HepG2 (cell line): ENCODE data around the gene PLD2. TPM values are rescaled to one million over a fixed set of nuclear protein-coding genes. Genes with fewer than 3 reads are reported as not detected.

Experiments used
- ARID5B ChIP-seq: IDR thresholded peaks from 2 replicates; pipeline ENCODE4 v1.4.0; 2020; ENCODE audit warnings: mild to moderate bottlenecking, missing genetic modification reagents
- ATF1 ChIP-seq: IDR thresholded peaks from 2 replicates; pipeline ENCODE4 v1.6.1; 2016; ENCODE audit warnings: mild to moderate bottlenecking, control low read depth
- DRAP1 ChIP-seq: IDR thresholded peaks from 2 replicates; pipeline ENCODE4 v1.6.1; 2016; ENCODE audit warnings: missing genetic modification reagents, missing compliant biosample characterization
- ELF3 ChIP-seq: IDR thresholded peaks from 2 replicates; pipeline ENCODE4 v1.6.1; 2016; ENCODE audit warnings: missing genetic modification reagents, missing compliant biosample characterization
- TCF12 ChIP-seq, 2 experiments: fragments of 450-650 bp in 1 of 2; sonication (generic) in 1 of 2; formaldehyde crosslinking in 1 of 2; IDR thresholded peaks; 2 replicates each; pipeline versions ENCODE4 v1.6.1 to v1.8.0; 2017 to 2022; ENCODE audit warnings: antibody characterized with exemption in 1 of 2, mild to moderate bottlenecking in 1 of 2, missing genetic modification reagents in 1 of 2, moderate library complexity in 1 of 2
- TRIM24 ChIP-seq: sonication (generic); formaldehyde crosslinking; IDR thresholded peaks from 2 replicates; pipeline ENCODE4 v1.8.0; 2022; ENCODE audit warnings: mild to moderate bottlenecking, missing genetic modification reagents
- ZBTB25 ChIP-seq: IDR thresholded peaks from 2 replicates; pipeline ENCODE4 v1.6.1; 2018; ENCODE audit warnings: missing genetic modification reagents
- ZBTB8A ChIP-seq: sonication (generic); formaldehyde crosslinking; IDR thresholded peaks from 2 replicates; pipeline ENCODE4 v1.4.0; 2020; ENCODE audit warnings: mild to moderate bottlenecking, low read depth, missing genetic modification reagents, borderline replicate concordance
- ZNF225 ChIP-seq: sonication (generic); formaldehyde crosslinking; IDR thresholded peaks from 2 replicates; pipeline ENCODE4 v1.4.0; 2020; ENCODE audit warnings: mild to moderate bottlenecking, missing genetic modification reagents
- ZNF562 ChIP-seq: sonication (generic); formaldehyde crosslinking; IDR thresholded peaks from 2 replicates; pipeline ENCODE4 v1.8.0; 2022; ENCODE audit warnings: missing genetic modification reagents, borderline replicate concordance
- ZNF570 ChIP-seq: sonication (generic); formaldehyde crosslinking; IDR thresholded peaks from 2 replicates; pipeline ENCODE4 v1.4.0; 2020; ENCODE audit warnings: mild to moderate bottlenecking, missing genetic modification reagents, borderline replicate concordance
- ZNF720 ChIP-seq: sonication (generic); formaldehyde crosslinking; IDR thresholded peaks from 2 replicates; pipeline ENCODE4 v1.4.0; 2020; ENCODE audit warnings: missing genetic modification reagents
- ZNF788 ChIP-seq: sonication (generic); formaldehyde crosslinking; IDR thresholded peaks from 2 replicates; pipeline ENCODE4 v1.5.0; 2020; ENCODE audit warnings: mild to moderate bottlenecking, missing genetic modification reagents, borderline replicate concordance
- ZSCAN29 ChIP-seq: sonication (generic); formaldehyde crosslinking; conservative IDR thresholded peaks from 2 replicates; pipeline ENCODE4 v1.4.0; 2020; ENCODE audit warnings: mild to moderate bottlenecking, missing genetic modification reagents
- polyA plus RNA-seq, 8 experiments: library from polyadenylated mRNA; depleted of rRNA in 3 of 8; stranded (reverse) in 7 of 8; unstranded in 1 of 8; fragments of >200 nt; fragmentation: Illumina TruSeq in 4 of 8; extraction: Trizol in 4 of 8; gene quantifications; 2 replicates each; pipeline versions ENCODE4 v1.2.1 to v1.2.3, GENCODE V29; 2011 to 2016; ENCODE audit warnings: low read depth in 4 of 8, missing spikeins in 1 of 8, mixed read lengths in 1 of 8; ENCODE audit not compliant: insufficient read depth in 1 of 8
- total RNA-seq, 5 experiments: library from RNA; depleted of rRNA; stranded (reverse); fragments of >200 nt; fragmentation: Illumina TruSeq; extraction: Trizol; gene quantifications; 2 replicates each; pipeline ENCODE4 v1.2.3, GENCODE V29; 2016; ENCODE audit warnings: low read depth in 1 of 5
- TF ChIP-seq, protein P1 (sequence below), 2 experiments: fragments of 450-650 bp in 1 of 2; sonication (generic) in 1 of 2; formaldehyde crosslinking in 1 of 2; IDR thresholded peaks; 2 replicates each; pipeline versions ENCODE4 v1.6.1 to v1.8.0; 2016 to 2022; ENCODE audit warnings: antibody characterized with exemption in 1 of 2, mild to moderate bottlenecking in 1 of 2, missing genetic modification reagents in 1 of 2

PLD2 gene
- total and polyA plus RNA-seq, 2 of the 13 experiments (the other 11 are each of a cell fraction or from before 2014, with no cell fraction given), result 13.4 to 29.7 TPM

GRCh38 chr17:4759776-4760236 is 47.1 kb upstream of the PLD2 start (continued):
- TF ChIP-seq, protein P1, sequence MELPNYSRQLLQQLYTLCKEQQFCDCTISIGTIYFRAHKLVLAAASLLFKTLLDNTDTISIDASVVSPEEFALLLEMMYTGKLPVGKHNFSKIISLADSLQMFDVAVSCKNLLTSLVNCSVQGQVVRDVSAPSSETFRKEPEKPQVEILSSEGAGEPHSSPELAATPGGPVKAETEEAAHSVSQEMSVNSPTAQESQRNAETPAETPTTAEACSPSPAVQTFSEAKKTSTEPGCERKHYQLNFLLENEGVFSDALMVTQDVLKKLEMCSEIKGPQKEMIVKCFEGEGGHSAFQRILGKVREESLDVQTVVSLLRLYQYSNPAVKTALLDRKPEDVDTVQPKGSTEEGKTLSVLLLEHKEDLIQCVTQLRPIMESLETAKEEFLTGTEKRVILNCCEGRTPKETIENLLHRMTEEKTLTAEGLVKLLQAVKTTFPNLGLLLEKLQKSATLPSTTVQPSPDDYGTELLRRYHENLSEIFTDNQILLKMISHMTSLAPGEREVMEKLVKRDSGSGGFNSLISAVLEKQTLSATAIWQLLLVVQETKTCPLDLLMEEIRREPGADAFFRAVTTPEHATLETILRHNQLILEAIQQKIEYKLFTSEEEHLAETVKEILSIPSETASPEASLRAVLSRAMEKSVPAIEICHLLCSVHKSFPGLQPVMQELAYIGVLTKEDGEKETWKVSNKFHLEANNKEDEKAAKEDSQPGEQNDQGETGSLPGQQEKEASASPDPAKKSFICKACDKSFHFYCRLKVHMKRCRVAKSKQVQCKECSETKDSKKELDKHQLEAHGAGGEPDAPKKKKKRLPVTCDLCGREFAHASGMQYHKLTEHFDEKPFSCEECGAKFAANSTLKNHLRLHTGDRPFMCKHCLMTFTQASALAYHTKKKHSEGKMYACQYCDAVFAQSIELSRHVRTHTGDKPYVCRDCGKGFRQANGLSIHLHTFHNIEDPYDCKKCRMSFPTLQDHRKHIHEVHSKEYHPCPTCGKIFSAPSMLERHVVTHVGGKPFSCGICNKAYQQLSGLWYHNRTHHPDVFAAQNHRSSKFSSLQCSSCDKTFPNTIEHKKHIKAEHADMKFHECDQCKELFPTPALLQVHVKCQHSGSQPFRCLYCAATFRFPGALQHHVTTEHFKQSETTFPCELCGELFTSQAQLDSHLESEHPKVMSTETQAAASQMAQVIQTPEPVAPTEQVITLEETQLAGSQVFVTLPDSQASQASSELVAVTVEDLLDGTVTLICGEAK (IDR thresholded peaks at IDR 0.05), result no peak
- TF ChIP-seq, protein P1 (CRISPR knock-in tag; IDR thresholded peaks at IDR 0.05), result peak; percentile 35; the same call in 1 of the 2 replicates
- TF ChIP-seq ZBTB25 (CRISPR knock-in tag) (no peak), ZBTB8A (CRISPR knock-in tag) (no peak), ATF1 (peak; percentile 90), ELF3 (CRISPR knock-in tag) (peak; percentile 81), ZNF570 (CRISPR knock-in tag) (no peak), ARID5B (CRISPR knock-in tag) (peak; percentile 90), ZNF225 (CRISPR knock-in tag) (no peak), ZNF788 (CRISPR knock-in tag) (peak; percentile 87), TRIM24 (no peak), ZNF562 (CRISPR knock-in tag) (no peak), DRAP1 (peak; percentile 82), ZNF720 (CRISPR knock-in tag) (no peak), TCF12 (IDR thresholded peaks at IDR 0.05) (no peak), TCF12 (CRISPR knock-in tag; IDR thresholded peaks at IDR 0.05) (0 out of 2 replicates have a peak, but pooled peaks have one; percentile 64), ZSCAN29 (CRISPR knock-in tag) (peak; percentile 91; the same call in 1 of the 2 replicates)
